SK-N-SH treated with all-trans-retinoic acid at 6 μM for 48 hours (cell line): ENCODE results near the gene TUBA4A.

Experiments used
- ARNTL ChIP-seq: fragments of 450-650 bp; formaldehyde crosslinking; IDR thresholded peaks from 2 replicates; pipeline ENCODE4 v1.5.0; 2020; ENCODE audit warnings: low read depth, mild to moderate bottlenecking, moderate library complexity, borderline replicate concordance
- BACH2 ChIP-seq: fragments of 250-450 bp; sonication (Bioruptor Pico); IDR thresholded peaks from 2 replicates; pipeline ENCODE4 v1.9.0; 2021; ENCODE audit warnings: mild to moderate bottlenecking, borderline replicate concordance
- PATZ1 ChIP-seq: fragments of 250-450 bp; sonication (Bioruptor Pico); IDR thresholded peaks from 2 replicates; pipeline ENCODE4 v1.8.0; 2020; ENCODE audit warnings: mild to moderate bottlenecking, moderate library complexity, borderline replicate concordance
- PPARA ChIP-seq: fragments of 250-450 bp; sonication (Bioruptor Pico); IDR thresholded peaks from 2 replicates; pipeline ENCODE4 v1.5.0; 2020; ENCODE audit warnings: mild to moderate bottlenecking, borderline replicate concordance
- SNAI2 ChIP-seq: fragments of 250-450 bp; sonication (Bioruptor Pico); IDR thresholded peaks from 2 replicates; pipeline ENCODE4 v1.5.0; 2020; ENCODE audit warnings: mild to moderate bottlenecking, moderate library complexity
- TCF4 ChIP-seq: fragments of 250-450 bp; sonication (Bioruptor Pico); IDR thresholded peaks from 2 replicates; pipeline ENCODE4 v1.8.0; 2021; ENCODE audit warnings: mild to moderate bottlenecking, moderate library complexity, borderline replicate concordance
- ZC3H10 ChIP-seq: fragments of 250-450 bp; sonication (Bioruptor Pico); IDR thresholded peaks from 2 replicates; pipeline ENCODE4 v1.5.1; 2021; ENCODE audit warnings: mild to moderate bottlenecking, moderate library complexity
- ZFP3 ChIP-seq: fragments of 250-450 bp; sonication (Bioruptor Pico); IDR thresholded peaks from 2 replicates; pipeline ENCODE4 v1.5.0; 2020; ENCODE audit warnings: mild to moderate bottlenecking, moderate library complexity
- ZFP30 ChIP-seq: fragments of 450-650 bp; formaldehyde crosslinking; IDR thresholded peaks from 2 replicates; pipeline ENCODE4 v1.5.0; 2022; ENCODE audit warnings: mild to moderate bottlenecking, moderate library complexity
- ZNF565 ChIP-seq: fragments of 450-650 bp; formaldehyde crosslinking; conservative IDR thresholded peaks from 2 replicates; pipeline ENCODE4 v1.5.0; 2020; ENCODE audit warnings: low read depth, mild to moderate bottlenecking, moderate library complexity
- TF ChIP-seq, protein P1 (sequence below): fragments of 250-450 bp; sonication (Bioruptor Pico); IDR thresholded peaks from 2 replicates; pipeline ENCODE4 v1.5.0; 2020; ENCODE audit warnings: mild to moderate bottlenecking, moderate library complexity
- TF ChIP-seq, protein P2 (sequence below): fragments of 250-450 bp; sonication (Bioruptor Pico); IDR thresholded peaks from 2 replicates; pipeline ENCODE4 v1.5.1; 2021; ENCODE audit warnings: mild to moderate bottlenecking, moderate library complexity

GRCh38 chr2:219214786-219215185, 38.9 kb downstream of the TUBA4A start:
- TF ChIP-seq, protein P1, sequence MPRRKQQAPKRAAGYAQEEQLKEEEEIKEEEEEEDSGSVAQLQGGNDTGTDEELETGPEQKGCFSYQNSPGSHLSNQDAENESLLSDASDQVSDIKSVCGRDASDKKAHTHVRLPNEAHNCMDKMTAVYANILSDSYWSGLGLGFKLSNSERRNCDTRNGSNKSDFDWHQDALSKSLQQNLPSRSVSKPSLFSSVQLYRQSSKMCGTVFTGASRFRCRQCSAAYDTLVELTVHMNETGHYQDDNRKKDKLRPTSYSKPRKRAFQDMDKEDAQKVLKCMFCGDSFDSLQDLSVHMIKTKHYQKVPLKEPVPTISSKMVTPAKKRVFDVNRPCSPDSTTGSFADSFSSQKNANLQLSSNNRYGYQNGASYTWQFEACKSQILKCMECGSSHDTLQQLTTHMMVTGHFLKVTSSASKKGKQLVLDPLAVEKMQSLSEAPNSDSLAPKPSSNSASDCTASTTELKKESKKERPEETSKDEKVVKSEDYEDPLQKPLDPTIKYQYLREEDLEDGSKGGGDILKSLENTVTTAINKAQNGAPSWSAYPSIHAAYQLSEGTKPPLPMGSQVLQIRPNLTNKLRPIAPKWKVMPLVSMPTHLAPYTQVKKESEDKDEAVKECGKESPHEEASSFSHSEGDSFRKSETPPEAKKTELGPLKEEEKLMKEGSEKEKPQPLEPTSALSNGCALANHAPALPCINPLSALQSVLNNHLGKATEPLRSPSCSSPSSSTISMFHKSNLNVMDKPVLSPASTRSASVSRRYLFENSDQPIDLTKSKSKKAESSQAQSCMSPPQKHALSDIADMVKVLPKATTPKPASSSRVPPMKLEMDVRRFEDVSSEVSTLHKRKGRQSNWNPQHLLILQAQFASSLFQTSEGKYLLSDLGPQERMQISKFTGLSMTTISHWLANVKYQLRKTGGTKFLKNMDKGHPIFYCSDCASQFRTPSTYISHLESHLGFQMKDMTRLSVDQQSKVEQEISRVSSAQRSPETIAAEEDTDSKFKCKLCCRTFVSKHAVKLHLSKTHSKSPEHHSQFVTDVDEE (CRISPR knock-in tag) = no peak
- TF ChIP-seq ZFP3 (CRISPR knock-in tag) (no peak), SNAI2 (no peak), ZNF565 (CRISPR knock-in tag) (no peak), BACH2 (CRISPR knock-in tag) (no peak), ZFP30 (CRISPR knock-in tag) (no peak), PPARA (CRISPR knock-in tag) (no peak), PATZ1 (CRISPR knock-in tag) (no peak), TCF4 (CRISPR knock-in tag) (no peak), ARNTL (no peak), ZC3H10 (no peak)
- TF ChIP-seq, protein P2, sequence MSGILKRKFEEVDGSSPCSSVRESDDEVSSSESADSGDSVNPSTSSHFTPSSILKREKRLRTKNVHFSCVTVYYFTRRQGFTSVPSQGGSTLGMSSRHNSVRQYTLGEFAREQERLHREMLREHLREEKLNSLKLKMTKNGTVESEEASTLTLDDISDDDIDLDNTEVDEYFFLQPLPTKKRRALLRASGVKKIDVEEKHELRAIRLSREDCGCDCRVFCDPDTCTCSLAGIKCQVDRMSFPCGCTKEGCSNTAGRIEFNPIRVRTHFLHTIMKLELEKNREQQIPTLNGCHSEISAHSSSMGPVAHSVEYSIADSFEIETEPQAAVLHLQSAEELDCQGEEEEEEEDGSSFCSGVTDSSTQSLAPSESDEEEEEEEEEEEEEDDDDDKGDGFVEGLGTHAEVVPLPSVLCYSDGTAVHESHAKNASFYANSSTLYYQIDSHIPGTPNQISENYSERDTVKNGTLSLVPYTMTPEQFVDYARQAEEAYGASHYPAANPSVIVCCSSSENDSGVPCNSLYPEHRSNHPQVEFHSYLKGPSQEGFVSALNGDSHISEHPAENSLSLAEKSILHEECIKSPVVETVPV = no peak
